Loucy (cell line): Measurements from ENCODE around the gene ADGRB3.

Experiments used
- EZH2phosphoT487 ChIP-seq: fragments of 200-600 bp; IDR thresholded peaks from 2 replicates; pipeline ENCODE4 v1.6.1; 2018; ENCODE audit warnings: antibody characterized with exemption, mild to moderate bottlenecking, moderate library complexity, borderline replicate concordance
- TF ChIP-seq, protein P1 (sequence below): fragments of 200-600 bp; sonication (generic); conservative IDR thresholded peaks from 2 replicates; pipeline ENCODE4 v1.5.1; 2014; ENCODE audit warnings: mild to moderate bottlenecking, antibody characterized with exemption, low read length

DNA sequence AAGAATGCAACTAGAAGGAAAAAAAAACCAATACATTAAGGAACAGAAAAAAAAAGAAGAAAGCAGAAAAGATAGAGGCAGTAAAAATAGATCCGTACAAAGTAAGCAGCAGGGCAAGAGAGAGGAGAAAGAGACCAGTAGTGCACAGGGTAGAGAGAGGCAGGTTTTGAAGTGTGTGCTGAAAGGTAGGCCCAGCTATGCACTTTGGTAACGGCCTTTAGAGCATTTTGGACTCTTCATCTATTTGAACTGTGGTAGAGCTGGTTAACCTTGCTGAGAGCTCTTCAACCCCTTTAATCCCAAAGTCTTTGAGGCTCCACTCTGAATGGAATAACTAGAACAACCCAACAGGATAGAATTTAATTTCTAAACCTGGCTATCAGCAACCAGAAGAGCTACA is 45.2 kb downstream of the ADGRB3 start:
- TF ChIP-seq, protein P1, sequence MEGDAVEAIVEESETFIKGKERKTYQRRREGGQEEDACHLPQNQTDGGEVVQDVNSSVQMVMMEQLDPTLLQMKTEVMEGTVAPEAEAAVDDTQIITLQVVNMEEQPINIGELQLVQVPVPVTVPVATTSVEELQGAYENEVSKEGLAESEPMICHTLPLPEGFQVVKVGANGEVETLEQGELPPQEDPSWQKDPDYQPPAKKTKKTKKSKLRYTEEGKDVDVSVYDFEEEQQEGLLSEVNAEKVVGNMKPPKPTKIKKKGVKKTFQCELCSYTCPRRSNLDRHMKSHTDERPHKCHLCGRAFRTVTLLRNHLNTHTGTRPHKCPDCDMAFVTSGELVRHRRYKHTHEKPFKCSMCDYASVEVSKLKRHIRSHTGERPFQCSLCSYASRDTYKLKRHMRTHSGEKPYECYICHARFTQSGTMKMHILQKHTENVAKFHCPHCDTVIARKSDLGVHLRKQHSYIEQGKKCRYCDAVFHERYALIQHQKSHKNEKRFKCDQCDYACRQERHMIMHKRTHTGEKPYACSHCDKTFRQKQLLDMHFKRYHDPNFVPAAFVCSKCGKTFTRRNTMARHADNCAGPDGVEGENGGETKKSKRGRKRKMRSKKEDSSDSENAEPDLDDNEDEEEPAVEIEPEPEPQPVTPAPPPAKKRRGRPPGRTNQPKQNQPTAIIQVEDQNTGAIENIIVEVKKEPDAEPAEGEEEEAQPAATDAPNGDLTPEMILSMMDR: no peak
- TF ChIP-seq EZH2phosphoT487: no peak
